D341Med (cell line): Measurements from ENCODE around the gene ATP6V0D1.
"Not testable (repeated sequence)": the region's sequence is repeated elsewhere in the genome, so short reads cannot be mapped to it uniquely, and the experiment has no call there.

ENCODE experiments used
- DNase-seq: peaks from one replicate; pipeline ENCODE4 v3.0.0; 2012; ENCODE audit warnings: low spot score

ATP6V0D1 gene

DNA sequence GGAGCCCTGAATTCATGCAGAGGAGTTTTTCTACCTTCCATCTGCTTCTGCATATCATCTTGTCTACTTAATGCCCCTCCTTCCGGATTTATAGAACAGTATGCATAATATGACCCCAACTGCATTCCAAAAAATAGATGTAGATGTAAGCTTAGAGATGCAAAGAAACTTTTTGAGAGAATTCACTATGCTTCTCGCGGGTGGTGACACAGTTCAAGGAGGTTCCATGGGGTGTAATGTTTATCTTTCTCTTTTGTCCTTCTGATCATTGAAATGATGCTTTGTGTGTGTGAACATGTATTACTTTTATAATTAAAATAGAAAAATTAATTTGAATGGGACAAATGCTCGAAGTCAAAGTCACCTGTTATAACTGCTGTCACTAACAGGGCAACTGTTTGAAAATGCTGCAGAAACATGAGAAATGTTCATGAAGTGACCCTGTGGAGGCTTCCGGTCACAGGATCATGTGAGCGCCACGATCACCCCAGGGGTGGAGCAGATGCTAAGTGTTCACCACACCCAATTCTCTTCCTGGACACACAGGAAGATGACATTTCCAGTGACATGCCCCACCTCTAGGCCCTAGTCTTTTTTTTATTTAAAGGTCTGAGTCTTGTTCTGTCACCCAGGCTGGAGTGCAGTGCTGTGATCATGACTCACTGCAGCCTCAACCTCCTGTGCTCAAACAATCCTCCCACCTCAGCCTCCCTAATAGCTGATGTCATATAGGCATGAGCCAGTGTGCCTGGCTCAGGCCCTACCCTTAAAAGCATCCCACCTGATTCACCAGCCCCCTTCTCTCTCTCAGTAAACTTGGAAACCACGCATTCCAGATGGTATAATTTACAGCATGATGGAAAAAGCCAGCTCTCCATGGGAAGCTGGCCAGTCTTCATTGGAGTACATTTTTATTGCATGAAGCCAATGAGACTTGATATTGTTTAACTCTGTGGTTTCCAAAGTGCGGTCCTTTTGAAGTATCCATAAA lies 23.4 kb upstream of the ATP6V0D1 start:
- no peak for DNase-seq

DNA sequence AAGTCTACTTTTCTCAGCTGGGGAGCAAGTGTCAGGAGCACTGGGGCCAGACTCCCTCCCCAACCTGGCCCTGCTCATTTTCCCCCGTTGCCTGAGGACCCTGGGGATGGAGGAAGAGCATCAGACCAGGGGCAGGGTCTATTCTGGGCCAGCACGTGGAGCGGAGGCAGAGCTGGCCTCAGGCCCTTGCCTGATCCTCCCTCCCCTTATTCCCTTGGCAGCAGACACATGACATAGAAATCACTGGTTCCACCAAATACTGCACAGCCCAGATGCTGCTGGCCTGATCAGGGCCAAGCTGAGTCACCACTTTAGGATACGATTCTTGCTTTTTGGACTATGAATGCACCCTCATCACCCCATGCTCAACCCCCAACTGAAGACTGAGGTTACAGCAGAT lies 18.1 kb upstream of the ATP6V0D1 start:
- no peak for DNase-seq

DNA sequence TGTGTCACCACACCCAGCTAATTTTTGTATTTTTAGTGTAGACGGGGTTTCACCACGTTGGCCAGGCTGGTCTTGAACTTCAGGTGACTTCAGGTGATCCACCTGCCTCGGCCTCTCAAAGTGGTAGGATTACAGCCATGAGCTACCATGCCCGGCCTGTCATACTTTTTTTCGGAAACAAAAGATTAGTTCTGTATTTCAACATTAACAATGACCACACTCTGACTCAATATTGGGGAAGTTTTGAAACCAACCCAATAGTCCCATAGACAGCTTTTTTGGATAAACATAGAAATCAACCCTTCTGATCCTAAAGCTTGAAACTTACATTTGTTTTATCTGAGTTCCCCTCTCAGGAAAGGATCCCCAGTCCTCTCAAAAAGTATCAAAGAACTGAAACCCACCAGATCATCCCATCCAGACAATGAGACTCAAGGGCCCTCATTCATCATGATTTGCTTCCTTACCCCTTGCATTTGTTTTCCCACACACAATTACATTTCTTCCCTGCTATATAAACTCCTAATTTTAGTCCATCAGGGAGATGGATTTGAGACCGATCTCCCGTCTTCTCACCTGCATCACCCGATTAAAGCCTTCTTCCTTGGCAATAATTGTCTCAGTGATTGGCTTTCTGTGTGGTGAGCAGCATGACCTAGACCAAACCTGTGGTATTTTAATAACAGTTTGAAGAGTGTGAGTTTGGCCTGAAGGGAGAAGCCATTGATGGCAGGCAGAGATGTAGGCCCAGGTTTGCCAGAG lies 9.6 kb upstream of the ATP6V0D1 start:
- DNase-seq: no peak

DNA sequence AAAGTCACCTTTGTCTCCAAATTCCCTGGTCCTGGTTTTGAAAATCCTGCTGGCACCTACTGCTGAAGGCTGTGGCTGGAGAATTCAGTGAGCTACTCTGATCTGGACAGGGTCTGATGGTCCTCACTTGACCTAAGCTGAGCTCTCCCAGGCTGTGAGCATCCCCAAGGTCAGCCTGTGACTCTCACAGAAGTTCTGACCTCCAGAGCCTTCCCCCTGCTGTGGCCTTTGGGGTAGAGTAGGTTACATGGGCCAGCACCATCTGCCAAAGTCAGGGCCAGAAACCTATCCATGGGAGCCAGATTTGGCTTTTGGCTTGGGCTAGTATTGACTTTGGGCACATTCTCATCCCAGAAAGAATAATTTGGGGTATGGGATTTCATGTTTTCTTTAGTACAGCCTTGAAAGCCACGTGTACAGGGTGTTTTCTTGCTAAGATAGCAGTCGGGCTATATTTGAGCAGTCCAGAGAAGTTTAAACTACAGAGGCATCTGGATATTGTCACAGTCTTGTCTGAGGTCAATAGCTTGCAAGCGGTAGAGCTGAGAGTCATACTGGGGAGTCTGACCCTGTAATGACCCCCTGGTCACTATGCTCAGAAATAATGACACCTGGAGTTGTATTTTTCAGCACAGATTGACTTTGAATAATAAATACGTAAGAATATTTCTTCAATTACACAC lies 8.6 kb upstream of the ATP6V0D1 start:
- DNase-seq: no peak

DNA sequence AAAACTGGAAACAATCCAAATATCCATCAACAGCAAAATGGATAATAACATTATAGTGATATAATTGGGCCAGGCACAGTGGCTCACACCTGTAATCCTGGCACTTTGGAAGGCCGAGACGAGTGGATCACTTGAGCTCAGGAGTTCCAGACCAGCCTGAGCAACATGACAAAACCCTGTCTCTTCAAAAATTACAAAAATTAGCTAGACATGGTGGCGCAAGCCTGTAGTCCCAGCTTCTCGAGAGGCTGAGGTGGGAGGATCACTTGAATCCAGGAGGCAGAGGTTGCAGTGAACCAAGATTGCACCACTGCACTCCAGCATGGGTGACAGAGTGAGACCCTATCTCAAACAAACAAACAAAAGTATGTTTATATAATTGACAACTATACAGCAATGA lies 6.6 kb upstream of the ATP6V0D1 start:
- DNase-seq: not testable (repeated sequence)

GRCh38 chr16:67486805-67487204 lies 5.8 kb upstream of the ATP6V0D1 start:
- DNase-seq: no peak

GRCh38 chr16:67483731-67484525 lies 3.0 kb upstream of the ATP6V0D1 start:
- no peak for DNase-seq

DNA sequence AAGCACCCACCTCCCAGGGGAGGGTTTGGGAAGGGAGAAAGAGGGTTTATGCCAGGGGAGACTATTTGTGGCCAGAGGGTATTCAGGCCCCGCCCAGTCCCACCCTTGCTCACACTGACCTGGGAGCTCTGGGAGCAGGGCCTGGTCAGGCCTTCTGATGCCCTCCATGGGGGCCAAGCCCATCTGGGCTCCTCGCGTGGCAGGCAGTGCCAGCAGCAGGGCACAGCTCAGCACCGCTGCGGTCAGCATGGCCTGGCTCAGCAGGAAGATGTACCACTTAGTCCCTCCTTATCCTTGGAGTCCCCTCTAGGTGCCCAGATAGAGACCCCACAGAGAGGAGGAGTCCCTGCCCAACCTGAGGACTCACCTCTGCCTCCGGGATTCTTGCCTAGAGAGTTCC lies 2.2 kb upstream of the ATP6V0D1 start, which contains the start of gene AGRP:
AGRP (minus strand) TSS at position 398 of the 400 bp plus-strand sequence; CDS start at position 249, 149 bp downstream.
- no peak for DNase-seq

- DNase-seq: no peak
These were observed 1.4 kb upstream of the ATP6V0D1 start for GRCh38 chr16:67482233-67482924.

GRCh38 chr16:67481561-67482232 lies 740 bp upstream of the ATP6V0D1 start:
- no peak for DNase-seq

- DNase-seq: no peak
These were observed 2.9 kb downstream of the ATP6V0D1 start for GRCh38 chr16:67477960-67478554.

DNA sequence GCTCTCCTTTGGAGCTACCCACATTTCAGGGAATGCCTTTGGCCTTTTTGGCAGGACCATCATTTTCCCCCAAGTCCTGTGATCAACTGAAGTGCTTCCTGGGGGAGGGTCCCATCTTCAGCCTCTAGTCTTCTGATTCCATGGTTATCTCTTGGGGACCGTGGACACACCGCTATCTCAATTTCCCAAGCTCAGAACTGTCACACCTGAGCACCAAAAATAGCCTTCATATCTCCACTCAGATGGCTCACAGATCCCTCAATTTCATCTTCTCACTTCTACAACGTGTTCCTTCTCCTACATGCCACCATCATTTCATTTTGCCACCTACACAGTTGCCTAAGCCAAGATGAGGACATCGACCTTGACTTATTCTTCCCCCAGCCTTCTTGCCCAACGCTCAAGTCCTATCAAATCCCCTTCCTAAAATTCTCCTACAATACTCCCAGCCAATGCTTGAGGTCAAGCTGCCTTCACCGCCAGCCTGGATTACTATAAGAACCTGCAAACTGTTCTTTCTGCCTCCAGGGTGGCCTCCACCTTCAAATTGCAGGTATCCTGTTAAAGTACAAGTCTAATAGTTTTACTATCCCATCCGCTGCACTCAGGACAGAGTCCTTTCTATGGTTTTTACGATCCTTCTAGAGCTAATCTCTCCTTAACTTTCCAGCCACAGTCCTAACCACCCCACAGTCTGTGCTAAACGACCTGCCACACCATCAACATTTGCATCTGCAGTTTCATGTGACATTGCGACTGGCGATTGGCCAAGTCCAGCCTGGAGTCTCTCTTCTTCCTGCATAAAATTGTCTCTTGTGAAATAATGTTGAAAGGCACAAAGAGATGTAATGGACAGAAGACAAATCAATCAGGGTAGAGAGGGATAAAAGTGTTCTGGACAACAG lies 6.2 kb downstream of the ATP6V0D1 start:
- DNase-seq: no peak

GRCh38 chr16:67471758-67472384 lies 9.1 kb downstream of the ATP6V0D1 start:
- no peak for DNase-seq

- DNase-seq: no peak
These were observed 10.6 kb downstream of the ATP6V0D1 start for GRCh38 chr16:67470359-67470758.

DNA sequence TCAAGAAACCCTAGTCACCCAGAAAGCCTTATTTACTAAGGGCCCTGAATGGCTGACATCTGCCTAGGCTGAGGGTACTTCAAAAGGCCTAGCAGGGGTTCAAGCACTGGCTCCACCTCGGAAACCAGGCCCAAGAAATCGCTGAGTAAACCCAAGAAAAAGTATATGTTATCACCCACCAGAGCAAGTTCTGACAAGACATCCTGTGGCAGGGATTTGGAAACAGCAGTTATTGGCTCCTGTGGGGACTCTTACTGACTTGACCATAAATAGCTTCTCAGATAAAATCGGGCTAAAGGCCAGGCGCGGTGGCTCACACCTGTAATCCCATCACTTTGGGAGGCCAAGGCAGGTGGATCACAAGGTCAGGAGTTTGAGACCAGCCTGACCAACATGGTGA lies 12.2 kb downstream of the ATP6V0D1 start:
- DNase-seq: no peak

GRCh38 chr16:67466581-67466980 lies 14.4 kb downstream of the ATP6V0D1 start:
- DNase-seq: no peak

- DNase-seq: no peak
These were observed 16.4 kb downstream of the ATP6V0D1 start for GRCh38 chr16:67464565-67464964.

GRCh38 chr16:67463691-67464090 lies 17.3 kb downstream of the ATP6V0D1 start:
- no peak for DNase-seq
